Measurements from ENCODE around the gene NUPR1.

DNA sequence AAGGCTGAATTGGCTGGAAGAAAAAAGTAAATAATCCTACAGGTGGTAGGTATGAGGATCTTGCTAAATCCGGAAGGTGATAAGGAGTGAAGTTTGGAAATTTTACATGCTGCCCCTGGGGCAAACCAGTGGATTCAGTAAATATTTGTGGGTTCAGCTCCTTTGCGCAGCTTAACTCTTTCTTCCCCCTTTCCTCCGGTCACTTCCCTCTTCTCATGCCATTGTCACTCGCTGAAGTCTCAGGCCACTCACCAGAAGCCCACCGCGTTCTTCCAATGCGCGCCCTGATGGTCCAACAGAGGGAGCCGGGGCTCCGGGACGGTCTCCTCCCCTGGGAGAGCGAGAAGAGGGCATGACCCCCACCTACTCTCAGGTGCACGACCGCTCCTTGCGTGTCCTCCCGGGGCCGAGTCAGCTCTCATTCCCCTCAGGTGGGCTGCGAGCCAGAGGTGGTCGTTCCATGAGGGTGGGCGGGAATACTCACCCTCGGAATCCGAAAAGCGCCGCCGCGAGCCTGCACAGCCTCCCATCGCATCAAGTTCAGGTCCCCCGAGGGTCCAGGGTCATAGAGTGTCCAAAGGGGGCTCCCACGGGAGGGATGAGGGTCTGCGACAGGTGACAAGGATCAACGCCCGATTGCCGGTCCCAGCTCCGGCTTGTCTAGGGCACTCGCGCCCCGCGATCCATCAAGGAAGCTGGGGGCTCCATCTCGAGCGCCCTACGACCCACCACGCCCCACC is 47.4 kb downstream of the NUPR1 start:
- TF ChIP-seq POLR2A (IDR thresholded peaks at IDR 0.05), result no peak
- no peak for TF ChIP-seq EP300 (IDR thresholded peaks at IDR 0.05)
- TF ChIP-seq, protein P1, sequence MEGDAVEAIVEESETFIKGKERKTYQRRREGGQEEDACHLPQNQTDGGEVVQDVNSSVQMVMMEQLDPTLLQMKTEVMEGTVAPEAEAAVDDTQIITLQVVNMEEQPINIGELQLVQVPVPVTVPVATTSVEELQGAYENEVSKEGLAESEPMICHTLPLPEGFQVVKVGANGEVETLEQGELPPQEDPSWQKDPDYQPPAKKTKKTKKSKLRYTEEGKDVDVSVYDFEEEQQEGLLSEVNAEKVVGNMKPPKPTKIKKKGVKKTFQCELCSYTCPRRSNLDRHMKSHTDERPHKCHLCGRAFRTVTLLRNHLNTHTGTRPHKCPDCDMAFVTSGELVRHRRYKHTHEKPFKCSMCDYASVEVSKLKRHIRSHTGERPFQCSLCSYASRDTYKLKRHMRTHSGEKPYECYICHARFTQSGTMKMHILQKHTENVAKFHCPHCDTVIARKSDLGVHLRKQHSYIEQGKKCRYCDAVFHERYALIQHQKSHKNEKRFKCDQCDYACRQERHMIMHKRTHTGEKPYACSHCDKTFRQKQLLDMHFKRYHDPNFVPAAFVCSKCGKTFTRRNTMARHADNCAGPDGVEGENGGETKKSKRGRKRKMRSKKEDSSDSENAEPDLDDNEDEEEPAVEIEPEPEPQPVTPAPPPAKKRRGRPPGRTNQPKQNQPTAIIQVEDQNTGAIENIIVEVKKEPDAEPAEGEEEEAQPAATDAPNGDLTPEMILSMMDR (IDR thresholded peaks at IDR 0.05), result no peak
- no peak for TF ChIP-seq POLR2AphosphoS5 (IDR thresholded peaks at IDR 0.05)

Measured in stomach (tissue), 4 donors.